NCI-H1105 treated with DMSO at 0.1 percent for 48 hours (cell line): Measurements from ENCODE around the gene KCNMA1.
A peak's percentile ranks its signal among the peaks of the same experiment; 100 is the strongest.
"Not testable (repeated sequence)": the region's sequence is repeated elsewhere in the genome, so short reads cannot be mapped to it uniquely, and the experiment has no call there.

ENCODE experiments used
- DNase-seq: peaks from one replicate; lab custom pipeline; 2025; lab: John Stamatoyannopoulos, UW

Gene KCNMA1

DNA sequence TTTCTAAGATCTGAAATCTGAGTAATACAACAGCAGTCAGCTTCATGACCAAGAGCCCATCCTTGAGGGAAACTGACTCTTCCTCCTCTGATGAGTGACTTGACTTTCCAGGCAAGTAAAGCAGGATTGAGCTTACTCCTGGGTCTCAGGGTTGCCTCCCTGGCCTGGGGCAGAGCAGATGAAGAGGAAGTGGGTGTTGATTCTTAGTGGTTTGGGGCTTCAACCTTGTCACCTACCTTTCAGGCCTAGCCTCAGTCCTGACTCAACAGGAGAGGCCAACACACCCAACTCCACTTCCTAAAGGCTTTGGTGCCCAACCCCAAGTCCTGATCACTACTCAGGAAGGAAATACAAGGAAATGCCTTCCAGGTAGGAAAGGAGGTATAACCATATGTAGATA, 54.1 kb downstream of the KCNMA1 start:
- no peak for DNase-seq

DNA sequence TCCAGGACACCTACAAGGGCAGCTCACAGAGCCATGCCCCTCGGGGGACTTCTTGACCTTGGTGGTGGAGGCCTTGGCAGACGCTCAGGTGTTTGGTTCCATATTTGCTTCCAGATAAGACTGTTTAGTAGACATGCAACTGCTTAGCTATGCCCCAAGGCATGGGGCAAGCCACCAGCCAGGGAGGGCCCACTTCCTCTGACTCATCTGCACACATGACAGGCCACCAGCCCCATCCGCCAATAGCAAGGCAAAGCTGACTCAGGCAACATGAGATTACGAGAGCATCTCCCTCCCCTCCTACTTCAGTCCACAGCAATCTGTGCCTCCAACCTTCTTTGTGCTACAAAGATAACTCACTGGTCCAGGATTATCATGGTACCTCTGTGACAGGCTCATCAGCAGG, 54.9 kb downstream of the KCNMA1 start:
- no peak for DNase-seq

DNA sequence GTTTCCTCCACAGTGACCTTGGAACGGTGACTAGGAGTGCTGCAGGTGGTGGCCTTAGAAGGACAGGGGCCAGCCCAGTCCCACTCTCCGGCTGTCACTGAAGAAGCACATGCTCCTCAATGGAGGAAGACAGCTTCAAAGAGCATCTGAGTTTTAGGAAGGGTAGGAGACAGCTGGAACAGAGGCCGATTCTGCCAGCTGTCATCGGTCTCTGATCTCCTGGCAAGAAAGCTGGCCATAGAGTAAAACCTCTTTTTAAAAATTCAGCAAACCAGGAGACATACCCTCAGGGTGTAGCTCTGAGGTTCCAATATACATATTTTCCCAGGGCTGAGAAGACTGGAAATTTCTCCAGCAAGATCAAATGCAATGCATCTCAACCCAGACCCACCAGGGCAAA, 55.9 kb downstream of the KCNMA1 start:
- no peak for DNase-seq

DNA sequence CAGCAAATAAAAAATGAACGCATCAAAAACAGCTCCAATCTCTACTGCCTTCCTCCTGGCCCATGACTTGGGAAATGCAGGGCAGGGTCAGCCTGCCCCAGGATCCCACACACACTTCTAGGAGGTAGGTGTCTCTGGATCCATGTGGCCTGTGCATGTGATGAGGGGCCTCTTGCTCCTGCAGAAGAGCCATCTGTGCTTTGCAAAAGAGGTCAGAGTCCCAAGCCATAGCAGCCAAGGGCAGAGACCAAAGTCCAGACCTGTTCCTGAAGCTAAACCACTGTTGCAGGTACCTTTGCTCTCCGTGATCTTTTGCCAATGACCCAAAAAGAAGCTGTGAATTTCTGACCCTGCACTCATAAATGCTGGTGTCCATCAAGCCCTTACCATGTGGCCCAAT, 57.1 kb downstream of the KCNMA1 start:
- DNase-seq, result no peak

DNA sequence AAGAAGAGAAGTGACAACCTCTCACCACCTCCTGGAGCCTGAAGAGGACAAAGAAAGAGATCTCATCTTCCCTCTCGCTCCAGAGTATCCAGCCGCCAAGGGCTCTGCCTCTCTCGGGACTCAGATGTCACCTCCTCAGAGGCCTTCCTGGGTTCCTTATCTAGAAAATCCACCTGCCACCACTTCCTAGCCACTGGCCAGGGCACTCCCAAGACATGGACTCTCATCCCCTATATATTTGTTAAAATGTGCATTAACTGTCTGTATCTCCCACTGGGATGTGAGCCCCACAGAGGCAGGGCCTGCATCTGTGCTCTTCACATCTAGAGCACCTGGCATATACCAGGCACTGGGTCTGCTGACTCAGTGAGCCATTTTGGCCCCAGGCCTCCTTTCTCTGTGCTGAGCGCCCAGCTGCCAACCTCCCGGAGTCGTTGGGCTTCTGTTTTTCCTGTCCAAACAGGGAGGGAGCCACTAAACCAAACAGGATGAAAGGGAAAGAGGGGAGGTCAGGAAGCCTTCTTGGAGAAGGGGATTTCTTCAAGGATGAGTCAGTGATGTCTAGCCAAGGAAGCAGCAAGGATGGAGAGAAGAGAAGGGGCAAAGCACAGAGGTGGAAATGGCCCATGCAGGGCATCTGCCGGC, 58.9 kb downstream of the KCNMA1 start:
- DNase-seq, result no peak

DNA sequence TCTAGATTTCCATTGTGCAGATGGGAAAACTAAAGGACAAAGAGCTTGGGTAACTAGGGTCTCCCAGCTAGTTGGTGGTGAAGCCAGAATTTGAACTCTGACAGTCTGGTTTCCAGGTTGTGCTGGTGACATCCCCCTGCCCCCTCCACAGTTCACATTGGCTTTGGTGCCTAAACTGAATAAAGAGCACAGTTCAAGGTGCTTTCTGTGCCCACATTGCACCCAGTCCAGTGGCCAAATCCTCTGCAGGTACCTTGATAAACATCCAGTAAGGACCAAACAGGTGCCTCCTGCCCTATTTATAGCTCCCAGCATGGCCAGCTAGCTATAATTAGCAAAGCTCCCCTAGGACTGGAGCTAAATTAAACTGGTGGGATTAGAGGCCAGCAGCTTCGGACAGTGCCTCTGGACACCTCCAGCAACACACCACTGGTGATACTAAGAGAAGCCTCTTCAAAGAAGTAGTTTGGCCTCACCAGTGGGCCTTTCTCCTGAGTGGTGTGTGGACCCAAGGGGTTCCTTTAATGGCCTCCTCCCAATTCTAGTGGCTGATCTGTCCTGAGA, 59.9 kb downstream of the KCNMA1 start:
- DNase-seq, result no peak

DNA sequence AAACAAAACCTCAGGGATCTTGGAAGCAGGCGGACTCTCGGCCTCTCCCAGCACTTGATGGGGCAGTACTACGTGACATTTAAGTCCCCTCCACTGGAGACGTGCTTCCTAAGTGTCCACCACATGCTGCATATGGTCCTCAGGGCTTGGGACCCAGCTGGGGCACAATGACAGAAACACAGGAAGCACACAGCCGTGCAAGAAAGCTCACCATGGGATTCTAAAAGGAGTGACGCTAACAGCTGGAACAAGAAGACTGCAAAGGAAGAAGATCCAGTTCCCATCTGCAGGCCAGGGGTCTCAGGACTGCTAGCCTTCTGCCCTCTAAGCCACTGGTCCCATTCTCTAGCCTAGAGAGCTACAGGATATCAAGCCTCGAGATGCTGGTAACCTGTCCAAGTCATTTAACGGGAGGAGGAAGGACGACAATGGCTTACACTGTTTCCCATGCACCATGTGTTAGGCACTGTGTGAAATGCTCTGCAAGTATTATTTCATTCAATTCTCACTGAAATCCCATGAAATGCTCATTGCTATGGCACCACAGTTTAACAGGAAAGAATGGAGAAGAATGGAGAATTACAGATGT, 61.1 kb downstream of the KCNMA1 start:
- DNase-seq, result no peak

DNA sequence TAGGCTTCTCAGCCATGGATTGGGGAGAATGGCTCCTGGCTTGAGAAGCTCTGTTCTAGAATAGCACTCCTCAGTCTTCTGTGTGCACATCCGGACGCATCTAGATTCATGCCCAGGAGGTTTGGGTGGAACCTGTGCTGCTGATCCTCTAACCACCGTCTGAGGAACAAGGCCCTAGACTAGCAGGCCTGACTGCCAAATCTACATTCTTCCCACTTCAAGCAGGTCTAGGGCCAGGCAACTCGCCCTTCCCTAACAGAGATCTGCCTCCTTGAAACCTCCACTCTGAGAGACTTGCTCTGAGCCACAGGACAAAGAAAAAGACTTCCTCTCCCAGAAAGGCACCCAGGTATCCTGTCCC, 61.6 kb downstream of the KCNMA1 start:
- DNase-seq, result no peak

DNA sequence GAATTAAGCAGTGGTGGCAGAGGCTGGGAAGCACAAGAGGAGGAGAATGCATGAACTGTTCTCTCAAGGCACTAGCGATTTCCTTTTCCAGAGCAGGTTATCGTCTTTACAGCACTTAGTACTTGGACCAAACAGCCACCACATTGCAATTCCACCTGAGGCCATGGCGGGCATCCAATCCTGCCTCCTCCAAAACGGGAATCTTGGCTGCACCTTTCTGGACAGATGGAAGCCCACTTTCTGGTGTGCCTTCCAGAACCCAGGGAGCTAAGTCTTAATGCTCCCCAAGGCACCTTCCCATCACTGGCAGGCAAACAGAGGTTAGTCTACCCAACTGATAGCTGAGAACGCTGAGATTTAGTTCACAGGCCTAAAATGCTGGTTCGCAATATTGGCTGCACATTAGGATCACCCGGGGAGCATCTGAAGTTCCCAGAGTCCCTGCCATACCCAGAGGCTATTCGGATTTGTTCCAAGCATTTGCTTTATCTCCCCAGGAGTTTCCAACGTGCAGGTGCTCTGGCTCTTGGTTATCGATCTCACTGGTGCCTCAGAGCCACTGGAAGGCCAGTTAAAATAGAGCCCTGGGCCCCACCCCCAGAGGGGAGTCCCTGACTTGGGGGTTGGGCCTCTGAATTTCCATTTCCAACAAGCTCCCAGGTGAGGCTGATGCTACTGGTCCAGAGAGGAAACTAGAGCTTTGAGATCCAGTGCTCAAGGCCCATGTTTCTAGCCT, 62.2 kb downstream of the KCNMA1 start:
- no peak for DNase-seq

DNA sequence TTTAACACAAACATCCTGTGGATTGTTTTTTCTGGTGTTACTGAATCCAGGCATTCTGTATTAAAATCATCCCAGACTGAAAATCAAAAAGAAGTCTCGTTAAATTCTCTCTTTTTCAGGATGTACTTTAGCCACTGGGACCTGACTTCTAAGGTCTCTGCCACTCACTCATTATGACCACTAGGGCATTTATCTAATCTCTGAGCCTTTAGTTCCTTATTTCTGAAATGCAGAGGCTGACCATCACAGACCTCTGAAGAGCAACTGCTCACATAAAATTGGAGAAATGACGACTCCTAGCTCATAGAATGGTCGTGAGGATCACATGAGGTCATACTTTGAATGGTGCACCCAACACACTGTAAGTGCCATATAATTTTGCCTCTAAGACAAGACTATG, 63.2 kb downstream of the KCNMA1 start:
- DNase-seq, result no peak

DNA sequence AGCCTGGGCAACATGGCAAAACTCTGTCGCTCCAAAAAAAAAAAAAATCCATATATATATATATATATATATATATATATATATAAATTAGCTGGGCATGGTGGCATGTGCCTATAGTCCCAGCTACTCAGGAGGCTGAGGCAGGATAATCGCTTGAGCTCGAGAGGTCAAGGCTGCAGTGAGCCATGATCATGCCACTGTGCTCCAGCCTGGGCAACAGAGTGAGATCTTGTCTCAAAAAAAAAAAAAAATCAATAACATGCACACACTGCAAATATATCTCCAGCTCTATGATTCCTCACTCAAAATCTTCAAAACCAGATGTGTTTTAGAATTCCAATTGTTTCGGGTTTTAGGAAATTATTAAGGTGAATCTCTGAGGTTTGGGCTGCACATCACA, 65.1 kb downstream of the KCNMA1 start:
- not testable (repeated sequence) for DNase-seq

DNA sequence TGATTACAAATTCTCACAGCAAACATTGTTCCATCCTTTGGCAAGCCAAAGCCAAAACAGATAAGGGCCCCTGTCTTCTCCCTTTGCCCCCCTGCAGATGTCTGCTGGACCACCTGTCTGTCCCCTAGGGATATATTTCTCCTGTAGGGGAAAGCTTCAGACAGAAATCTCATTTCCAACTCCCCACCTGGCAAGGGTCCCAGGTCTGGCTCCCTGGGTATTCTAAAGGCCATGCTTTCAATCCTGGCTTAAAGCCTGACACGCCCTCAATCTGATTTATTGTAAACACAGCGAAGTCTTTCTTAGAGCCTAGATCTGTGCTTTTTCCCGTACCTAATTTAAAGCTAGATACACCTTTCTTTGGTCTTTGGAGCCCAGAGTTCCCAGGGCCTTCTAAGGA, 66.1 kb downstream of the KCNMA1 start:
- DNase-seq, result peak; percentile 67

DNA sequence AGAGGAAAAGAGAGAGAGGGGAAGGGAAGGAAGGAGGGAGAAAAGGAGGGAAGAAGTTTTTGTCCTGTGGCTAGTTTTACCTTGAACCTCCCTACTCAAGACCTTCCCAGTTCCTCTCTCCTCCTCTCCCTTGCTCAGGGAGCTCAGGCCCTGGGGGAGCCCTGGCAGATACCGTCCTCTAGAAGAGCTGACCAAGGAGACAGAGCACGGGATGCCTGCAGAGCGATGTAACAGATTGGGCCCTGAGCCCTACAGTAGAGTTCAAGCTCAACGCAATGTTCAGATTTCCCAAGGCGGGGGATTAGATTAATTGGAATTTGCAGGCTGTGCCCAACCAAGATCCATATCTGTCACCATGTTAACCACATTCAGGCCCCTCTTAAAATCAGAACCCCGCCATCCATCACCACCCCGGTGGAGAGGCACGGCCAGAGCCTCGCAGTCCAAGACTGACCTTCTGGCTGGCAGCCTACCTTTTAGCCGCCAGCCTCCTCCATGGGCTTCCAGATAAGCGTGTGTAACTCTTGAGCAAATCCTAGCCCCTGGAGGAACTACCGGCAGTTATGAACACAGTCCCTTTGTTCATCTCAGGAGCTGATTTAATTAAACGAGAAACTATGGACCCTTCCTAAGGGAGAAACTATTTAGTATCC, 70.6 kb downstream of the KCNMA1 start:
- DNase-seq, result no peak

DNA sequence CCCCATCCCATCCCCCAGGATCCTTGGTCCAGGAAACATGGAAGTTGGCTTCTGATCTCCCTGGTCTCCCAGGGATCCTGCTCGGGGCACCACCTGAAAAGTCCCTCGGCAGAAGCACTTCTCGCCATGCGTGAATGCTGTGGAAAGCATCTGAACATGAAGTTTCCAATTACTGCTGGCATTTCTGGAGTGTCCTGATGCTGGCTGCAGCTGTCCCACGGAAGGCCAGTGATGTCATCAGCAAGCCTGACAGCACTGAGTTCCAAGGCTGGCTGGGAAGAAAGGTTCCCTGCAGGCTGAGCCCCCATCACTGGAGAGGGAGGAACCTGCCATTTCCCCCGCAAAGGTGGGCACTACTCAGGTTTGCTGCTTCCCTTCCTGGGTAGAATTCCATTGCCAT, 71.4 kb downstream of the KCNMA1 start:
- DNase-seq, result no peak

DNA sequence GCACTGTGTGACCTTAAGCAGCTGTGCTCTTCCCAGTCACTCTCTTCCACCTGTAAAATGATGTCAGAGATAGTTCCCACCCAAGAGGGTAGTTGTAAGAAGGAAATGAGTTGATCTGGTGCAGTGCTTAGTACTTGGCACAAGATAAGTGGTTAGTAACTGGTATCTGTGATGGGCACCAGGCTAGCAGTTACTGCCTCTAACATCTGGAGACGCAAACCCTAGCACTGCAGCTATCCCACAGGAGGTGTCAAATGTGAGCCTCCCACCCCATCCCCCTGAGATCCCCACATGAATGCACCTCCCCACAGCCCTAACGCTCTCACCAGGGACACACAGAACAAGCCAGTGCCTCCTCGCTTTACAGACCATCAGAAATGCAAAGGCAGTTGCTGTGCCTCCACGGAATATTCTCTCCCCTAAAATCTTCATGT, 72.0 kb downstream of the KCNMA1 start:
- no peak for DNase-seq

DNA sequence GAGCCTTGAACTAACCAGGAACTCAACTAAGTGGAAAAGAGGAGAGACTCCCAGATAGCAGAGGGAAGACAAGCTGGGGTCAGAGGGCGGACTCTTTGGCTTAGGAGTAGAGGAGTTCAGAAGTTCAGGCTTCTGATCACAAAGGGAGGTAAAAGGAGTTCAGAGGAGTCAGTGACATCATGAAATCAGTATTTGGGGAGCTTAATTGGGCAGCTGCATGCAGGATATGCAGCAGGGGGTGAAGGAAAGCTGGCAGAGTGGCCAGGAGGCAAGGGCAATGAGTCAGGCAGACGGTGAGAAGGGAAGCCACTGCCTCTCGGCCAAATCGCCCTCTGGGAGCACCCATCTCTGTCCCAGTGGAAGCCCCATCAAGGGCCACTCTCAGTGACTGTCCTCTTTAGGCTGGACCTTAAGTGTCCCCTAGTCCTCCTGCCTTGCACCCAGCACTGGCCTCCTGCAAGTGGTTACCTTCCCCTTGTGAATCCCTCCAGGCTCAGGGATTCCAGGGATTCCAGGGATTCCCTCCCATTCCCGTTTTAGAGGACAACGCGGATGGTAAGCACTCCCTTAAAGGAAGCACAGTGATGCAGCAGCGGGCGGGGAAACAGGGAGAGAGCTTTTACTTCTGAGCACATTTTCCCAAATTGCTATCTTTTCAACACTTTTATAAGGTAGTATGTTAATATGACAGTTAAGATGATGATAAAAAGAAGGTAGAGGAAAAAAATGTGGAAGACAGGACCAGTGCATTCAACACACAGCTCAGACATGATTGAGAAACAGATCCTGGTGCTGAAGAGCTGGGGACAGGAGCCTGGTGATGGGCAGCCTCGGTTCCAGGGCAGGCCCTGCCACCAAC, 72.6 kb downstream of the KCNMA1 start:
- DNase-seq, result no peak

DNA sequence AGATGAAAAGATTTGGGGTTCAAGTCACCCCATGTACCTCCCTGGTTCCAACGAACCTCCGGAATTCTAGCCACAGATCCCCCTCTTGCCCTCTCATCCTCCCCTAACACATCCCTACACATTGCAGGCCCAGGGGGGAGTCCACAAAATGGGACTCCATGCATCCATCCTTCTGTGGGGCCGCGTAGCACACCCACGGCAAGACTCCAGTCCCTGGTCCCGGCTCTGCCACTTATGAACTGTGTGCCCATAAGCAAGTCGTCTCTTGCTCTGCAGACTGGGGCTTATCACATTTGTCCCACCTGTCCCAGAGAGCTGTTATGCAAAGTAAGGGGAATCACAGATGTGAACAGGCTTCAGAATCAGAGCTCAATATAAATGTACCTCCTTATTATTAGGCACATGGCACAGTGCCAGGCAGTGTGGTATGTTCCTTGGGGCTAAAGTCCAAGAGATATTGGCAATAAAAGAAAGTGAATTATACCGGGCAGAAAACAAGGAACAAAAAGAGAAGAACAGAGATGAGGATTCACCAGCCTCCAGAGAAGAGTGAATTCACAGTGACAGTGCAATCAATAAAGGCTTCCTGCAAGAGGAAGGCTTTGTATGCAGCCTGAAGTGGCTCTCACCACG, 73.9 kb downstream of the KCNMA1 start:
- DNase-seq, result no peak

DNA sequence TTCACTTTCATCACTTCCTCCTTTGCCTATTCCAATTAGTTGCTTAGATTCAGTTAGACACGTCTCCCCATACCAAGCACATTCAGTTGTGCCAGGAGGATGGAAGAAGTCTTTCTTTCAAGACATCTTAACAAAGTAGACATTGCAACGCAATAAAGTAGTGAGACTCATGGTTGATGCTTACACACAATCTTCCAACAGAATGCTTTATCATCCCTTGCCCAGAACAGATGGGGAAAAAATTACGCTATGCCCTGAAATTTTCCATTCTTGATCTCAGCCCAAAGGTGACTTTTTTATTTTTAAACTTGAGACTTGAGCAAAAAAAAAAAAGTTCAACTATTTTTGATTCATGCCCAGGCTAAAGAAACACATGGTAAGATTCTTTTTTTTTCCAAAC, 74.9 kb downstream of the KCNMA1 start:
- no peak for DNase-seq

DNA sequence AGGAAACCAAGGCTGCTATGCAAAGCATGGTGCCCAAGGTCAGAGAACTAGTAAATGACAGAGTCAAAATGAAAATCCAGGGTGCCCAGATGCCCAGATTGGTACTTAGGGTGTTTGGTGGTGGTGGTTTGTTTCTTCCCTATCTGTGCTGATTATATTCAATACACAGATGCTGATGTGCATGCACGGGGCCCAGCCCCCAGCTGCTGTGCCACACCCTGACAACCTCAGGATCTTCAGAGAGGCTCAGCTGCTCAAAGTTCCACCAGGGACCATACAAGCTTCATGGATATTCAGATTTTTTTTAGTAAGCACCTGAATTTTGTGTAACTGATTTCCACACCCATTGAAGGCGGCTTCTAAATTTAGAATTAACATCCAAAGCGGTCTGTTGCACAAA, 75.6 kb downstream of the KCNMA1 start:
- no peak for DNase-seq

DNA sequence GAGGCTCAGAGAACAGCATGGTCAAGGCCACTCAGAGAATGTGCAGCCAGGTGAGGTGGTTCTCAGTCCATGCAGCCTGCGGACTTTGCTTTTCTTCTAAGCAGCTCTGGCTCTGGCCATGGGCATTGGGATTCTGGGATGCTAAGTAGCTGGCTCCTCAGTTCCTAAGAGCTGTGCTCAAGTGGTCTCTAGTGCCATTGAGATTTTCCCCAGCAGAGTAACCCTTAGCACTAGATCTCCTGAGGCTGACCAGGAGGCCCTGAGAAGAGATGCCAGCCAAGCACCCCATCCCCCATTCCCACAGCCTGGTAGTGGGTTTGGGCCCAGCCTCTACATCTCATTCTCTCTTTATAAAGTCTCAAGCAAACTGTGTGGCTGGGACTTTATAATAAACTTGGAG, 77.1 kb downstream of the KCNMA1 start:
- no peak for DNase-seq

DNA sequence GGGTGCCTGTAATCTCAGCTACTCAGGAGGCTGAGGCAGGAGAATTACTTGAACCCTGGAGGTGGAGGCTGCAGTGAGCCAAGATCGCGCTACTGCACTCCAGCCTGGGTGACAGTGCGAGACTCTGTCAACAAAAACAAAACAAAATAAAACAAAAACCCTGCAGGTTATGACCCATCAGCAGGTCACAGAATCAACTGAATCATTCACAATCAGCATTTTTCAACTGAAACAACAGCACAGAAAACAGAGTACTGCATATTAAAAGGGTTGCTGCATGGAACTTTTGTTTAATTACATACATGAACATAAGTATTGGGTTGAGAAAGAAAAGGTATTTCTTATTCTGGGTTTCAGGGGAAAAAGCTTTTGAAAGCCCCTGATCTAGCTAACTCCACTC, 77.6 kb downstream of the KCNMA1 start:
- no peak for DNase-seq
